HG02588 (cell line): ENCODE measurements around the gene LENG1.
A peak's percentile ranks its signal among the peaks of the same experiment; 100 is the strongest.

Source experiments
- ATAC-seq: cut with Tn5 transposase; IDR thresholded peaks from one replicate; pipeline ENCODE4 v1.9.1; 2021; ENCODE audit warnings: mild to moderate bottlenecking, moderate library complexity; ENCODE audit not compliant: unreplicated experiment

Gene LENG1

DNA sequence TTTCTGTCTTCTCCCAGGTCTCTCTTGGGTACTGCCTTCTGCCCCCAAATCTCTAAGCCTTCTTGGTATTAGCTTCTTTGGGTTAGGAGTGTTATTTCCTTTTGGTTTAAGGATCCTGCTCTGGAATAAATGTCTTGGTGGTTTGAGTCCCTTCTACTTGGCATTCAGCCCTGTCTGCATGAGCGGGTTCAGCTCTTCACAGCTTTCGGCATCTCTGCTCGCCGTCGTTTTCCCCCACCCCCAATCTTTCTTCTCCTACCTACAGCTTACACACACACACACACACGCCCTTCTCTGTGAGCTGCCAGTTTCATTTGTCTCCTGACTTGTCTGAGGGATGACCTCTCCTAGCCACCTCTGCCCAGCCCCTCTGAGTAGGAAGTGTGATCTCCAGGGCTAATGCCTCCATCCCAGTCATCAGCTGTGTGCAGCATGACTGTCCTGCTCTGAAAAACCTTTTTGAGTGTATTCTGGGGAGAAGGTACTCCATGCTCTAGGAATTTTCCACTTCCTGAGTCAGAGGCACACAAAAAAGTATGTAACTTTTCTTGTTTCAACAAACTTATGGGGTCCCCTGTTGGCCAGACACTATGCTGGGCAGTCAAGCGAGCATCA lies 17.2 kb downstream of the LENG1 start:
- no peak for ATAC-seq

DNA sequence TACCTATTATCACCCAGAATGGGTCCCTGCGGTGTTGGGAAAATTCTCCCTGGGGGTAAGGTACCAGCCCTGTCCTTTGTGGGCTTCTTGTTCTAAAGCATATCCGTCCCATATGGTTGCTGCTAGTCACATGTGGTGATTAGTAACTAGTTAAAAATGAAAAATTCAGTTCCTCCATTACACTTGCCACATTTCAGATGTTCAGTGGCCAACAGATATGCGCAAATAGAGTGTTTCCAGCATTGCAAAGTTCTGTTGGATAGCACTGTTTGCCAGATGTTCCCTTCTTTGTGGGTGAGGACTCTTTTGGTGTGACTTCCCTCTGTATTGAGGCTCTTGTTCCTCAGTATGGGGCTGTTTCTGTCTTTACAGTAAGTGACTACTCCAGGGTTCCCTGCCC lies 18.2 kb downstream of the LENG1 start:
- ATAC-seq: no peak

DNA sequence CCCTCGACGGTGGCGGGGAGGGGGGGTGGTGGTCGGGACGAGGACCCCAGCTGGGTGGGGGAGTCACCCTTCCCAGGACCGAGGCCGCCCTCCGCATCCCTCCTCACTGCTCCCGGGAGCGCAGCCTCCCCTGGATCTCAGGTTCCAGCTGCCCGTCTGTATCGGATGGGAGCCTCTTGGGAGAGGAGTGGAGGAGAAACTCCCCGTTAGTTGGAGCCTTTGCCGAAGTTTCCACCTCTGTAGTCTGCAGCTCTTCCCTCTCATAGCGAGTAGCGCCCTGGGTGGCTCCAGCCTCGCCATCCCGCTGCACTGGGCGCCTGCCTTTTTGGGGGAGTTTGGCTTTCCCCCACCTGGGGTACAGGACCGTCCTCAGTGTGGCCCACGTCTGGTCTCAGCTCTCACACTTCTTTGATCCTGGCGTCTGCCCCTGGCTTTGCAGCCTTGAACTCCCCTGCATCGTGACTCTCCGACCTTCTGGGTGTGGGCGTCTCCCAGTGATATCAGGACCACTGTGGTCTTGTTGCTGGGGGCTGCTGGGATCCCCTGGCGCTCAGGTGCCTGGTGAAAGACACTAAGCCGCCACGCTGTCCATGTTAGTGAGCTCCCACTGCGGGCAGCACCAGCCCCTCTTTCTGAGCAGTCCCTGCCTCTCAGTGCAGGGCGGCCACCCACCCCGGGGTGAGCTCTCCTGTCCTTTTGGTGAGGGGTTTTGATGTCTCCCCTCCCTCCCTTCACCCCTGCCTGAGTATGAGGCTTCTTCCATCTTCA lies 20.8 kb downstream of the LENG1 start:
- ATAC-seq: no peak

DNA sequence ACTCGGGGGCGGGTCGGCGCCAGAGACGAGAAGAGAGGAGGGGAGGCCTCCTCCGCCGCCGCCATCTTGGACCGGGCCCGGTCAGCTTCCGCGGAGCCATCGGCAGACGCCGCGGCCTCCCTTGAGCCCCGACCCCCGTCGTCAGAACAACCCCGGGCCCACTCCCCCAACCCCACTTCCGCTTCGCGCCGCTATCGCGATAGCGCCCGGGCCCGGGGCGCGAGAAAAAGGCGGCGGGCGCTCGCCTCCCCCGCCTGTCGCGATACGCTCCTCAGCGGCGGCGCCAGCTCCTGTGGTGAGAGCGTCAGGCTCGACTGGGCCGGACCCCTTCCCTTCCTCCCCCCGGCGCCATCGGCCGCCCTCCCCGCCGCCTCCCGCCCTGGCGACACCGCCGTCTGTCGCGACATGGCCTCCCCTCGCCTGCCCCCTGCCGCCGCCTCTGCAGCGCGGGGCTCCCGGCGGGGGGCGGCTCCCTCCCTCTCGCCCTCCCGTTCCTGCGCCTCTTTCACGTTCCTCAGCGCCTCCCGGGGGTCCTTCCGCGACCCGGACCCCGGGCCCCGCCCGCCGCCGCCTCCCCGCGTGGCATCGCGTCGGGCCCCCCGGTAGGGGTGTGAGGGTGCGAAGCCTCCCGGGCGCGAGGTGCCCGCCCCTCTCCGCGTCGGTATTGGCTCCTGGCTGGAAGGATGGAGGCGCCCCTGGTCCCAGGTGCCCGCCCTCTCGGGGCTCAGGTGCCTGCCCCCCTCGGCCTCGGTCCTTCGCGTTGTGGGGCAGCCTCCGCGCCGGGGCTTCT lies 21.6 kb downstream of the LENG1 start, which contains the start of gene CNOT3:
TSS of gene CNOT3 (plus strand) at position 64 of the 790 bp plus-strand sequence. CDS start 5,217 bp downstream, outside the sequence.
- ATAC-seq: no peak

DNA sequence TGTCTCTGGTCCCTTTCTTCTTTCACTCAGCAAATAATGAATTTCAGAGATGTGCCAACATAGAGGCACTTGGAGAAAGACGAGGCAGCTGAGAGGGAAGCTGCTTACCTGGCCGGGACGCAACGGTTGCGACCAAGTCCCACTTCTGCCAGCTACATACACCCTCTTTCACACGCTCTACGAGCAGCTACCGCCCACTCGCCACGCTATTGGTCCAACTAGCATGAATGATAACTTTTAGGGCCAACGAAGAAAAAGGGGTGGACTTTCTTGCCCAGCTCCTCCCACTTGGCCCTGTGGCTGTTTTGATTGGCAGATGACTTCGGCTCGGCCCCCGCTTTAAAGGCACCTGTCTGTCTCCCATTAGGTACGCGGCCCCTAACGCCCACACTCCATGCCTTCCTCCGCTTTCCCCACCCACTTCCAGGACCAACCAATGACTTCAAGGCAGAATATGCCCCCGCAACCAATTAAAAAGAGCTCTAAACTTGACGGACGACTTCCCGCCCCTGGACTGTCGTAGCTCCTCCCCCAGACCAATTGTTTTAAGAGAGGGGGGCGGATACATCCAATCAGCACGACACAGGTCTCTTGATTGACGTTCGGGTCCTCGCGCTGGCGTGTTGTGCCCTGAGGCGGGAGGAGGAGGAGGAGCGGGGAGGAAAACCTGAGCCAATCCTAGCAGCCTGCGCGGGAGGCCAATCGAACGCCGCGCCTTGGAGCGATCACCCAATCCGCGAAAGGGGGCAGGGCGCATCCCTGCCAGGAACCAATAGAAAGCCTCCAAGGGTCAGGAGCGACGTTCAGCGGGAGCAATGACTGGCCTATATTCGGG lies 22.4 kb downstream of the LENG1 start:
- ATAC-seq: peak; percentile 75

DNA sequence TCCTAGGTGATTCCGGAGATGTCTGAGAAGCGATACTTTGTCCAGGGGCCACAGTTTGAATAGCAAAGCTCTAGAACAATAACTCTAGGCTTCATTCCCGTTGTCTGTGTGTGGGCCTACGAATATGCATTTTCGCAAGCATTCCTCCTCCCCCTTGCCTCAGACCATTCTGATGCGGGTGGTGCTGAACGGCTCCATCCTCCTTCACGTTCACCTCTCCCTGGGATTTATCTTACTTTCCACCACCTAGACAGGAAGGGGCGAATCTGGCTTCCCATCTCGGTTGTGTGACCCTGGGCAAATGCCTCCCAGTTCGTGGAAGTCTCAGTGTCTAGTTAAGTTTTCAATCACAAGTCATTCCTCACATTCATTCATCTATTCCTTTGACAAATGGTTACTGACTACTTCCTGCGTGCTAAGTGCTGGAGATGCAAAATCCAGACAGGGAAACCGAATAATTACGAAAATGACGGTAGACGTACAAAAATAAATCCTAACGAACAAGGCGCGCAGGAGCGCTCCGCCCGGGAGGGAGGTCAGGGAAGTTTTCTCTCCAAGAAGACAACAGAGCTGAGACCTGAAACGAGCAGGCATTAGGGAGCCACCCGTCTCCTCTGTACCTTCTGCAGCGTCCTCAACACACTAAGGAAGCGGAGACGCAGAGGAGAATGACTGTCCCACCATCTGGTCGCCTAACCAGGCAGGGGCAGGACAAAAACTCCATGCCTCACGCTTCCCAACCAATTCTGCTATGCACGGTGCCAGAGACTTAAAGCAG lies 23.2 kb downstream of the LENG1 start:
- ATAC-seq: no peak

DNA sequence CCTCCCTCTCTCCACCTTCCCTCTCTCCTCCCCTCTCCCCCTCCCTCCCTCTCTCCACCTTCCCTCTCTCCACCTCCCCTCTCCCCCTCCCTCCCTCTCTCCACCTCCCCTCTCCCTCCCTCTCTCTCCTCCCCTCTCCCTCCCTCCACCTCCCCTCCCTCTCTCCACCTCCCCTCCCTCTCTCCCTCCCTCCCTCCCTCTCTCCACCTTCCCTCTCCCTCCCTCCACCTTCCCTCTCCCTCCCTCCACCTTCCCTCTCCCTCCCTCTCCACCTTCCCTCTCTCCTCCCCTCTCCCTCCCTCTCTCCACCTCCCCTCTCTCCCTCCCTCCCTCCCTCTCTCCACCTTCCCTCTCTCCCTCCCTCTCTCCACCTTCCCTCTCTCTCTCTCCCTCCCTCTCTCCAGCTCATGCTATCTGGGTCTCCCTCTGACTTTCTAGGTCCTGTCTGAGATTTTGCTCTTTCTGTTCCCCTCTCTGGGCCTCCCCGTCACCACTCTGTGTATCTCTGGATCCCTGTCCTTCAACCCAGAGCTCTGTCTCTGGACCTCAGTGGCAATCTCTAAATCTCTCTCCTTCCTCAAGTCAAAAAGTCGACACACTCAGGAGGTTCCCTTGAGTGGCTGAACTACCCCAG lies 25.4 kb downstream of the LENG1 start:
- no peak for ATAC-seq

DNA sequence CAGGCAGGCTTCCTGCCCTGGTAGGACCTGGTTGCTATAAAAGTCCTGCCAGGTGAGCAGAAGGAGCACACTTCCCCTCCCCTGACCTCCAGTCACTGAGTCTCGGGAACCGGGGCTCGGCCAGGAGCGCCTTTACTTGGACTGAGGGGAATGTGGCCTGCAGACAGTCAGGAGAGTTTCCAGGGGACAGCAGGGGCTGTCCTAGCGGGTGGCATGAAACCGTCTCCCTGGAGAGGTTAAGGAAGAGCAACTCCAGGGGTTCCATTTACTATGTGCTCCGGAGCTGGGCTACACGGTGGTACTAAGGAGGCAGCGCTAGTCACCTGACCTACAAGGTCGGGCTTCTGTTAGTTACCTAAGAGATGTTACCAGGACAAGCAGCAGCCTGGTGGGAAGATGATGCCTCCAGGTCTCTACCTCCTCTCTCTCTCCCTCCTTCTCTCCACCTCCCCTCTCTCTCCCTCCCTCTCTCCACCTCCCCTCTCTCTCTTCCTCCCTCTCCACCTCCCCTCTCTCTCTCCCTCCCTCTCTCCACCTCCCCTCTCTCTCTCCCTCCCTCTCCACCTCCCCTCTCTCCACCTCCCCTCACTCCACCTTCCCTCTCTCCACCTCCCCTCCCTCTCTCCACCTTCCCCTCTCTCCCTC lies 26.1 kb downstream of the LENG1 start:
- no peak for ATAC-seq

DNA sequence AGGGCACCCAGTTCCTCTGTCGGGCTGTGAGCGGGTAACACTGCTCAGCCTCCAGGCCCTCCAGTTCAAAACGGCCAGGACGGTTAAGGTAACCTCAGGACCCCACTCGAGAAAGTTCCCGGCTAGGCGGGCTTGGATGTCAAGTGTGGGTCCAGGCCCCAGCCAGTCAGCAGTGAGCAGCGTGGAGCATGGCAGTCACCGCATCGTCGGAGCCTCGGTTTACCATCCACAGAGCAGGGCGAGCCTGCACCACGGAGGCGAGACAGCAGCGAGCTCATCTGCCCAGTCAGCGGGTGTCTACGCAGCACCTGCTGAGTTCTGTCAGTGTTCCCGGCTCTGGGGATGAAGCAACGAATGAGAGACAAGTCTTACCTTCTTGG lies 29.9 kb downstream of the LENG1 start:
- ATAC-seq: no peak

DNA sequence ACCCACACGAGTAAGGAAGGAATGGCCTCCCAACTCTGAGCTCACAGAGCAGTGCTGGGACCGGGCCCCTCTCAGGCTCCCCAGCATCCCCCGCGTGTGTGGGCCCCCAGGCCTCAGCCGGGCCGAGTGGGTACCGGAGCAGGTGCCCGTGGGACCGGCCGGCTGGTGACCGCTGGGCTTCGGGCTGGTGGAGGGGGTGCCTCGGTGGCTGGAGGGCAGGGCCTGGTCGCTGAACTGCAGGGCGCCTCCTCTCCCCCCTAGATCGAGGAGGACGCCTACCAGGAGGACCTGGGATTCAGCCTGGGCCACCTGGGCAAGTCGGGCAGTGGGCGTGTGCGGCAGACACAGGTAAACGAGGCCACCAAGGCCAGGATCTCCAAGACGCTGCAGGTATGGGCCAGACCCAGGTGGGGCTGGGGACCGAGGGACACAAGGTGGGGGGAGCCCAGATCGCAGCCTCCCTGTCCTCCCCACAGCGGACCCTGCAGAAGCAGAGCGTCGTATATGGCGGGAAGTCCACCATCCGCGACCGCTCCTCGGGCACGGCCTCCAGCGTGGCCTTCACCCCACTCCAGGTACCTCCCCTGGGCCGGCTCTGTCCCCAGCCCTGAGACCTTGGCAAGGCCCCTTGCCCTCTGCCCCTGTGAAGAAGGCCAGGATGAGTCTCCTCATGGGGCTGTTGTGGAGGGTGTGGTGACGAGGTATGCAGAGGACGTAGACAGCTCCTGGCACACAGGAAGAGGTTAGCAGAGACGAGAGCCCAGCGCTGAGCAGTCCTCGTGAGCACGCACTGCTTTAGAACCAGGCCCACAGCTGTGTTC lies 30.5 kb downstream of the LENG1 start:
- ATAC-seq: no peak

DNA sequence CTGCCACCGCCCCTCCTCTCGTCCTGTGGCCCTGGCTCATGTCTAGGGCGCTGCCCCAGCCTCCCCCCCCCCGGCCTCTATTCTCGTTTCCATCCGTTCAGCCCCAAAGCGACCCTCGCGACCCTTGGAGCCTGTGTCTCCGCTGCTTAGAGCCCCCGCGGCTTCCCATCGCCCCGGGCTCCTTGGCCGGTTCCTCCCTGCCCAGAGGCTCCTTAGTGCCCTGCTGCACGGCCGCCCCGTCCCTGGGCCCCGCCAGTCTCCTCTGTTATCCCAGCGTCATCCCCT lies 31.1 kb downstream of the LENG1 start:
- ATAC-seq: no peak

DNA sequence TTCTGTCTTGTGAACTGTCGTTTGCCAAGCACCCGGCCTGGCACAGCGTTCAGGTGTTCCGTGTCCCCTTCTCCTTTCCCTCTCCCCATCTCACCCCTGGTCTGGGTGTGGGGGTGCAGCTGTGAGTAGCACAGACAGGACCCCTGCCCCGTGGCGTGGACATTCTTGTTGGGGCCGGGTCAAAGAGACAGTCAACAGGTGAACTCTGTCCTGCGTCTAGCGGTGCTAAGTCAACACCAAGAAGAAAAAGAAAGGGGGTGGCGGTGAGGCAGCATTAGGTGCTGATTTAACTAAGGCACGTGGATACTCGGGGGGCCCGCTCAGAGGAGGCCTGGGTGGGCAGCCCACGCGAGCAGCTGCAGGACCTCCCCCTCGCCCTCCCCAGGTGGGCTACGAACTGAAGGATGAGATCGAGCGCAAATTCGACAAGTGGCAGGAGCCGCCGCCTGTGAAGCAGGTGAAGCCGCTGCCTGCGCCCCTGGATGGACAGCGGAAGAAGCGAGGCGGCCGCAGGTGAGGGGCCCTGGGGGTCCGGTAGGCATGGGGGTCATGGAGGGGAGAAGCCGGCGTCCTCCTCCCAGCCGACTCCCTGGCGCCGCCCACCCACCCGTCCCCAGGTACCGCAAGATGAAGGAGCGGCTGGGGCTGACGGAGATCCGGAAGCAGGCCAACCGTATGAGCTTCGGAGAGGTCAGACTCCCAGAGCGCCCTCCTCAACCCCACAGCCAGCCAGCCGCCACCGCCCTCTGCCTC lies 31.7 kb downstream of the LENG1 start:
- ATAC-seq: no peak

DNA sequence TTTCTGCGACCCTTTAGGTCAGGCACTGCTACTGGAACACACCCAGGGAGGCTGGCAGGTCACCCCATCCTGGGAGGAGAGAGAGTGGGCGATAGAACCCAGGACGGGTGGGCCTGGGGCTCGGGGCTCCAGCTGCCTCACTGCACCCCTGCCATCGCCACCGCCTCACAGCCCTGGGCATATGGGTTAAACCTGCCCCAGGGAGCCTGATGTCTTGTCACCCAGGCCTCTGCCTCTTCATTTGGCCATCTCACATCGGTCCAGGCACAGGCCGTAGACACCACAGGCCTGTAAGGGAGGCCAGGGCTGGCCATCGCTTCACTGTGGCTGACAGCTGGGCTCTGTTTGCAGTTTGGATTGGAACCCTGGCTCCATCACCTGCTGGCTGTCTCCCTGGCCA lies 33.8 kb downstream of the LENG1 start:
- ATAC-seq: no peak

DNA sequence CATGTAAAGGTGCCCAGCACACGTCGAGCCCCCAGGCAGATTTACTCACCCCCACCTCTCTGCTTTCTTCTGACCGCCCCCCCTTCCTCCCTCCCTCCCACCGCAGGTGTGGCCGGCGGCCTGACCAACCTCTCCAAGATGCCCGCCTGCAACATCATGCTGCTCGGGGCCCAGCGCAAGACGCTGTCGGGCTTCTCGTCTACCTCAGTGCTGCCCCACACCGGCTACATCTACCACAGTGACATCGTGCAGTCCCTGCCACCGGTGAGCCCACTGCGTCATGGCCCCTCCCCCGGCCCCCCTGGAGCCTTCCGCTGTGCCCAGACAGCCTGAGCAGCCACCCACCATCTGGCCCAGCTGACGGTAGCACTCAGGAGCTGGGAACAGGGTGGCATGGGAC lies 35.1 kb downstream of the LENG1 start:
- ATAC-seq: no peak

DNA sequence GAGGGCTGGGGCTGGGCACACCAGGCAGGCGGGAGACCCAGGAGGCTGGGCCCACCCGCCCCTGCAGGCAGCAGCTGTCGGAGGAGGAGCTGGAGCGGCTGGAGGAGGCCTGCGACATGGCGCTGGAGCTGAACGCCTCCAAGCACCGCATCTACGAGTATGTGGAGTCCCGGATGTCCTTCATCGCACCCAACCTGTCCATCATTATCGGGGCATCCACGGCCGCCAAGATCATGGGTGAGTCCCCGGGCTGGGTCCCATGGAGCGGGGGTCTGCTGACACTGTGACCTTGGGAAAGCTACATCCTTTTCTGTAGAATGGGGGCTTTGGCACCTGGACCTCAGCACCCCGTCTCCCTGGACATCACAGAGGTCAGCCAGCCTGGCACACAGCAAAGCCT lies 35.8 kb downstream of the LENG1 start:
- no peak for ATAC-seq

DNA sequence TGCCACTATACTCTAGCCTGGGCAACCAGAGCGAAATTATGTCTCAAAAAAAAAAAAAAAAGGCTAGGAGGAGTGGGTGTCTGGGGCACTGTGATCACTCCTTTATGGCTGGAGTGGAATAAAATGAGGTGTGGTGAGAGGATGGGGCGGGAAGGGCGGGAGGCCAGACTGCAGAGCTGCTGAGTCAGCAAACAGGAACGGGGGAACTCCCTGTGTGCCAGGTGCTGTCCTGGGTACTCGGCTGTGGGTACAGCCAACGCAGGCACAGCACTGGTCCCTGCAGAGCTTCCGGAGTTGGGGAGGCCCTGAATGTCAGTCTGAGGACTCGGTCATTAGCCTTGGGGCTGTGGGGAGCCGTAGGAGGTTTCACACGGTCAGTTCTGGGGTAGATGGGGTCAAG lies 38.3 kb downstream of the LENG1 start:
- no peak for ATAC-seq

DNA sequence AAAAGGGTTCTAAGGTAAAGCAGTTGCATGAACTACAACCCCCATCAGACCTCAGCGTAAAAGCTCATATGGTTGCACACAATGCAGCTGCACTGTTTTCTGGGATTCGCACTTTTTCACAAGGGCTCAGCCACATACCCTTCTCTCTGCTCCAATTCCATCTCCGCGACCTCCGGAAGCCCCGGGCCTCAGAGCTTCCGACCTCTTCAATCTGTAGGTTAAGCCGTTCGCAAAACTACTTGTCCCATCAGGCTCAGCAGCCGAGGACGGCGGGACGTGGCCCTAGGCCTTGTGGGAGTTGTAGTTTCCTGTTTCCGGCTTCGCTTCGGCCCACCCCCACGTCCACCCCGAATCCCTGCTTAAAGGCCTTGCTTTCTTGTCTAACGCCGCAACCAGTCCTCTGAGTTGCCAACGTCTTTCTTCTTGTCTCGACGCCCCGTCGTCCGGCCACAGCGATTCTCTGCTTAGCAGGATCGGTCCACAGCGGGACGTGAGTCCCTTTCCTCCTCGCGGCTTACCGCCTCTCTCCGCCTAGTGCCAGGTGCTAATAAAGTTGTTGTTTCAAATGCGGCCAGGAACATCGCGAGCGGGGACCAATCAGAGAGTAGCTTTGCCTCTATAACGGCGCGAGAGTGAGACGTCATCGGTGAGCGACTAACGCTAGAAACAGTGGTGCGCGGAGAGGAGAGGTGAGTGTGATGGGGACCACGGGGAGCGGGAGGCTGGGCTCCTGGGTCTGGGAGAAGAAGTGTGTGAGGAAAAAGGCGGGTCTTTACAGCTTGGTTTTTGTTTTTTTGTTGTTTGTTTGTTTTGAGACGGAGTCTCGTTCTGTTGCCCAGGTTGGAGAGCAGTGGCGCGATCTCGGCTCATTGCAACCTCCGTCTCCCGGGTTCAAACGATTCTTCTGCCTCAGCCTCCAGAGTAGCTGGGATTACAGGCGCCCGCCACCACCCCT lies 44.1 kb downstream of the LENG1 start, which contains the start of the genes PRPF31 and TFPT:
TSS of gene PRPF31 (plus strand) at position 646 of the 955 bp plus-strand sequence. CDS start 2,525 bp downstream, outside the sequence.
TSS of gene TFPT (minus strand) at position 549 of the 955 bp plus-strand sequence. CDS start at position 161, 388 bp downstream.
- peak; percentile 81 for ATAC-seq
